HL-60 (cell line): ENCODE data around the gene SUN5.

Experiments
- DNase-seq, 2 experiments: peaks; one replicate each; pipeline ENCODE4 v3.0.0-alpha.2; 2010 to 2020; ENCODE audit warnings: low read depth in 1 of 2, low spot score in 1 of 2
- H3K27ac ChIP-seq: fragments of 250-450 bp; sonication (Bioruptor Pico); replicated peaks from 2 replicates; pipeline ENCODE4 v1.5.1; 2020; ENCODE audit warnings: mild to moderate bottlenecking, moderate library complexity
- H3K27me3 ChIP-seq: fragments of 250-450 bp; sonication (Bioruptor Pico); 2 replicates; pipeline ENCODE4 v1.5.1; 2021; ENCODE audit warnings: mild to moderate bottlenecking, moderate library complexity; ENCODE audit not compliant: insufficient read depth, poor library complexity, severe bottlenecking
- H3K4me3 ChIP-seq: replicated peaks from 2 replicates; pipeline ENCODE4 v1.5.1; 2011; ENCODE audit warnings: mild to moderate bottlenecking, control low read depth, low read length; ENCODE audit not compliant: insufficient read depth
- CTCF ChIP-seq: IDR thresholded peaks from one replicate; pipeline ENCODE4 v1.5.1; 2011; ENCODE audit warnings: low read length, control low read depth, inconsistent platforms; ENCODE audit not compliant: insufficient read depth
- GABPA ChIP-seq: IDR thresholded peaks from 2 replicates; pipeline ENCODE4 v1.6.1; 2012; ENCODE audit warnings: low read depth
- POLR2AphosphoS5 ChIP-seq: IDR thresholded peaks from 2 replicates; pipeline ENCODE4 v1.6.1; 2012; ENCODE audit warnings: low read depth
- SPI1 ChIP-seq: IDR thresholded peaks from 2 replicates; pipeline ENCODE4 v1.6.1; 2012; ENCODE audit warnings: low read depth, mild to moderate bottlenecking, borderline replicate concordance
- TF ChIP-seq, protein P1 (sequence below): IDR thresholded peaks from 2 replicates; pipeline ENCODE4 v1.6.1; 2012; ENCODE audit warnings: low read depth; ENCODE audit not compliant: insufficient replicate concordance

Gene SUN5

DNA sequence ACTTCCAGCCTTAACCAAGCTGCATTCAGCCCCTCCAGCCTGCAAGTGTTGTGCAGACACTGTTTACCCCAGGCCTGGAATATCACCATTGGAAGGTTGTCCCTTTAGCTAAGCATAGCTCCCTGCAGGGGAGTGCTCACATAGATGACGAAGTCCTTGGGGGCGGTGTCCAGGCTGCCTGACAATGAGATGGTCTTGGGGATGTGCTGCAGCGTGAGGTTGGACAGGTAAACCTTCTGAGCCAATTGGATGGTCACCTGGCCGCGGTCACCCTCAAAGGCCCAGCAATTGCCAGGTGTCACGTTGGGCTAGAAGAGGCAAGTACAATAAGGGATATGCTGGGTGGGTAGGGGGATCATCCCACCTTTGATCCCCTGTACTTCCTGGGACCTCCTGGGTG lies 18.6 kb downstream of the SUN5 start:
- Histone ChIP-seq H3K27me3 (no peaks in the 10 kb centered on the region), H3K4me3 (no peak overlapping the region), H3K27ac (no peak overlapping the region)
- no peak for TF ChIP-seq POLR2AphosphoS5
- TF ChIP-seq CTCF, result no peak
- no peak for TF ChIP-seq SPI1
- TF ChIP-seq GABPA, result no peak
- TF ChIP-seq, protein P1, sequence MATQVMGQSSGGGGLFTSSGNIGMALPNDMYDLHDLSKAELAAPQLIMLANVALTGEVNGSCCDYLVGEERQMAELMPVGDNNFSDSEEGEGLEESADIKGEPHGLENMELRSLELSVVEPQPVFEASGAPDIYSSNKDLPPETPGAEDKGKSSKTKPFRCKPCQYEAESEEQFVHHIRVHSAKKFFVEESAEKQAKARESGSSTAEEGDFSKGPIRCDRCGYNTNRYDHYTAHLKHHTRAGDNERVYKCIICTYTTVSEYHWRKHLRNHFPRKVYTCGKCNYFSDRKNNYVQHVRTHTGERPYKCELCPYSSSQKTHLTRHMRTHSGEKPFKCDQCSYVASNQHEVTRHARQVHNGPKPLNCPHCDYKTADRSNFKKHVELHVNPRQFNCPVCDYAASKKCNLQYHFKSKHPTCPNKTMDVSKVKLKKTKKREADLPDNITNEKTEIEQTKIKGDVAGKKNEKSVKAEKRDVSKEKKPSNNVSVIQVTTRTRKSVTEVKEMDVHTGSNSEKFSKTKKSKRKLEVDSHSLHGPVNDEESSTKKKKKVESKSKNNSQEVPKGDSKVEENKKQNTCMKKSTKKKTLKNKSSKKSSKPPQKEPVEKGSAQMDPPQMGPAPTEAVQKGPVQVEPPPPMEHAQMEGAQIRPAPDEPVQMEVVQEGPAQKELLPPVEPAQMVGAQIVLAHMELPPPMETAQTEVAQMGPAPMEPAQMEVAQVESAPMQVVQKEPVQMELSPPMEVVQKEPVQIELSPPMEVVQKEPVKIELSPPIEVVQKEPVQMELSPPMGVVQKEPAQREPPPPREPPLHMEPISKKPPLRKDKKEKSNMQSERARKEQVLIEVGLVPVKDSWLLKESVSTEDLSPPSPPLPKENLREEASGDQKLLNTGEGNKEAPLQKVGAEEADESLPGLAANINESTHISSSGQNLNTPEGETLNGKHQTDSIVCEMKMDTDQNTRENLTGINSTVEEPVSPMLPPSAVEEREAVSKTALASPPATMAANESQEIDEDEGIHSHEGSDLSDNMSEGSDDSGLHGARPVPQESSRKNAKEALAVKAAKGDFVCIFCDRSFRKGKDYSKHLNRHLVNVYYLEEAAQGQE, result no peak
- DNase-seq, result no peak

DNA sequence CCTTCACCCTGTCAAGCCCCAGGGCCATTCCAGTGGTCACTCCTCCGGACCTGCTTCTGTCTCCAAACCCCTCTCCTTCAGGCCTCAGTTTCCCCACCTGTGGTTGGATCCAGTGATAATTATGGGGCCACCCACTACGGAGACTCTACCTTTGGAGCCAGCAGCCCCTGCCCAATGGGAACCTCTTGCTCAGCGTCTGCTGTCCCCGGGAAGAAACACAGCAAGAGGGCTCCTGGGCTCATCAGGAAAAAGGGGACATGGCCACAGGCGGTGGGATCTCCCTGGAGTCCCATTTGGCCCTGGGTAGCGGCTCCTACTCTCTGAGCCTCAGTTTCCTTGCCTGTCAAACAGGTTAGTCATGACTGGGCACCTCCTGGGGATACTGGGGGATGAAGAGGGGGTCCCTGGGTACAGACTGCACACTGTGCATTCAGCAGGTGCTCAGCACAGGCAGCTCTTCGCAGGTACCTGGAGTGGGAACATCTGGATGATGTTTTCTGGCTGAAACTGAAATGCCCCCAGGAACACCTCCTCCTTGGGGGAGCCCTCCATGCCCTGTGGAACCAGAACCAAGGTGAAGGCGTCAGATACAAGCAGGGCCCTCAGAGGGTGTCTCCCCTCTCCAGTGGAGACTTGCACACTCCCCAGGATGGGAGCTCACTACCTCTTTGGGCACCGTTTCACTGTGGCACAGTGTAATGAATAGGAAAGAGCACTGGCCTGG lies 19.4 kb downstream of the SUN5 start:
- no peak for DNase-seq
- Histone ChIP-seq H3K27ac (no peak overlapping the region), H3K27me3 (no peaks in the 10 kb centered on the region), H3K4me3 (no peak overlapping the region)
- TF ChIP-seq, protein P1, result no peak
- TF ChIP-seq SPI1, result no peak
- TF ChIP-seq GABPA, result no peak
- TF ChIP-seq CTCF, result no peak
- TF ChIP-seq POLR2AphosphoS5, result no peak

GRCh38 chr20:32984196-32984595 lies 20.0 kb downstream of the SUN5 start:
- Histone ChIP-seq H3K4me3 (no peak overlapping the region), H3K27me3 (no peaks in the 10 kb centered on the region), H3K27ac (no peak overlapping the region)
- TF ChIP-seq GABPA (no peak), SPI1 (no peak), POLR2AphosphoS5 (no peak), CTCF (no peak)
- TF ChIP-seq, protein P1, result no peak
- no peak for DNase-seq
